ENCODE data around the gene NUDT15.

The NUDT15 gene

GRCh38 chr13:48070942-48071341 is 33.4 kb downstream of the NUDT15 start:
- H3K27ac ChIP-seq = no peak overlapping the region
- DNase-seq (ENCODE audit: low spot score) = no peak
- ChIA-PET CTCF (no interaction called here), POLR2A (ENCODE audit: low non-redundant PET) (no interaction called here)
- no peak for TF ChIP-seq CTCF (conservative IDR thresholded peaks at IDR 0.05; ENCODE audit: low read depth)

- peak overlapping the region; percentile 39; the same call in 1 of the 2 replicates for H3K27ac ChIP-seq
- TF ChIP-seq CTCF (conservative IDR thresholded peaks at IDR 0.05; ENCODE audit: low read depth) = no peak
- ChIA-PET POLR2A (ENCODE audit: low non-redundant PET) (no interaction called here), CTCF (no interaction called here)
- DNase-seq (ENCODE audit: low spot score) = peak; percentile 6
Measured at GRCh38 chr13:48072304-48072703, 34.8 kb downstream of the NUDT15 start.

- no peak overlapping the region for H3K27ac ChIP-seq
- POLR2A ChIA-PET (ENCODE audit: low non-redundant PET) = no interaction called here
- TF ChIP-seq CTCF (conservative IDR thresholded peaks at IDR 0.05; ENCODE audit: low read depth) = no peak
- CTCF ChIA-PET = no interaction called here
- no peak for DNase-seq (ENCODE audit: low spot score)
Measured at GRCh38 chr13:48072787-48073186, 35.3 kb downstream of the NUDT15 start.

GRCh38 chr13:48074006-48074405 is 36.5 kb downstream of the NUDT15 start:
- ChIA-PET POLR2A (ENCODE audit: low non-redundant PET) (no interaction called here), CTCF (no interaction called here)
- TF ChIP-seq CTCF (conservative IDR thresholded peaks at IDR 0.05; ENCODE audit: low read depth) = no peak
- no peak for DNase-seq (ENCODE audit: low spot score)
- H3K27ac ChIP-seq = no peak overlapping the region

GRCh38 chr13:48078251-48078656 is 40.7 kb downstream of the NUDT15 start:
- POLR2A ChIA-PET (ENCODE audit: low non-redundant PET) = no interaction called here
- no peak overlapping the region for H3K27ac ChIP-seq
- peak; percentile 27 for DNase-seq (ENCODE audit: low spot score)
- CTCF ChIA-PET = interaction anchor here (0.5 to 1.1 kb wide), 2 partner anchors 17 to 1319 kb away, joined by 5 to 8 read pairs; partner anchors contain the start of gene MED4
- TF ChIP-seq CTCF (conservative IDR thresholded peaks at IDR 0.05; ENCODE audit: low read depth) = no peak

GRCh38 chr13:48081739-48082138 is 44.2 kb downstream of the NUDT15 start:
- TF ChIP-seq CTCF (conservative IDR thresholded peaks at IDR 0.05; ENCODE audit: low read depth) = no peak
- POLR2A ChIA-PET (ENCODE audit: low non-redundant PET) = no interaction called here
- CTCF ChIA-PET = interaction anchor here (0.6 kb wide), 1 partner anchor 99 kb away, joined by 4 read pairs; no protein-coding TSS in a partner anchor

GRCh38 chr13:48086272-48086671 is 48.7 kb downstream of the NUDT15 start:
- no peak for DNase-seq (ENCODE audit: low spot score)
- CTCF ChIA-PET = no interaction called here
- no peak overlapping the region for H3K27ac ChIP-seq
- no peak for TF ChIP-seq CTCF (conservative IDR thresholded peaks at IDR 0.05; ENCODE audit: low read depth)
- POLR2A ChIA-PET (ENCODE audit: low non-redundant PET) = no interaction called here

More at GRCh38 chr13:48081739-48082138, 44.2 kb downstream of the NUDT15 start:
- DNase-seq (ENCODE audit: low spot score) = no peak
- no peak overlapping the region for H3K27ac ChIP-seq
